H1 (cell line): ENCODE results near the gene CPEB1.

ENCODE experiments used
- ASH2L ChIP-seq: fragments of 200-600, 300-600 bp; sonication (generic); IDR thresholded peaks from one replicate; pipeline ENCODE4 v1.7.1; 2017; ENCODE audit warnings: low read length
- NRF1 ChIP-seq: IDR thresholded peaks from 2 replicates; pipeline ENCODE4 v1.6.1; 2011; ENCODE audit warnings: mild to moderate bottlenecking, low read depth, low read length, improper control_type of control experiment
- POLR2A ChIP-seq, 2 experiments: IDR thresholded peaks; 1 replicate in 1 of 2; 2 replicates in 1 of 2; pipeline ENCODE4 v1.6.1; 2011; ENCODE audit warnings: low read depth in 2 of 2, low read length in 2 of 2, mild to moderate bottlenecking in 2 of 2; ENCODE audit errors: control extremely low read depth in 1 of 2
- RFX5 ChIP-seq: IDR thresholded peaks from 2 replicates; pipeline ENCODE4 v1.6.1; 2011; ENCODE audit warnings: low read depth, low read length, improper control_type of control experiment, borderline replicate concordance
- TAF1 ChIP-seq: IDR thresholded peaks from 2 replicates; pipeline ENCODE4 v1.6.1; 2011; ENCODE audit warnings: mild to moderate bottlenecking, low read depth, low read length
- TF ChIP-seq, protein P1 (sequence below): IDR thresholded peaks from 2 replicates; pipeline ENCODE4 v1.6.1; 2012; ENCODE audit warnings: inconsistent platforms

DNA sequence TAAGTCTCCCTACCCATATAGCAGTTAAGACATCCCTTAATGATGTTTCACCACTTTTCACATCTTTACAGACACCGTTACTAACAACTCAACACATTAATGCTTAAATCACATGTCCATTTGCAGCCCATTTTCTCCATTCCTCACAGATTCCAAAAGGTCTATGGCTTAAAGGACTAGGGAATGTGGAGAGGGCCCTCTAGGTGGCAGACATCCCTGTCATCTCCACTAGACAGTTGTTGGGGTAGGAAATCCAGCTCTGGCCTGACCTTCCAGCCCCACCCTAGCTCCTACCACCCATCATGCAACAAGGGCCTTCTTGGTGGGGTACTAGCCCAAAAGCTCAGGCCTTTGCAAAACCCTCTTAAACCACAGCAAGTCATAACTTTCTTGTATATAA is 25.2 kb downstream of the CPEB1 start:
- TF ChIP-seq POLR2A (IDR thresholded peaks at IDR 0.05; ENCODE audit: control extremely low read depth in 1 of 2, low read depth in 2 of 2, low read length in 2 of 2) (no peak), TAF1 (no peak), NRF1 (no peak), ASH2L (no peak), RFX5 (no peak)
- TF ChIP-seq, protein P1, sequence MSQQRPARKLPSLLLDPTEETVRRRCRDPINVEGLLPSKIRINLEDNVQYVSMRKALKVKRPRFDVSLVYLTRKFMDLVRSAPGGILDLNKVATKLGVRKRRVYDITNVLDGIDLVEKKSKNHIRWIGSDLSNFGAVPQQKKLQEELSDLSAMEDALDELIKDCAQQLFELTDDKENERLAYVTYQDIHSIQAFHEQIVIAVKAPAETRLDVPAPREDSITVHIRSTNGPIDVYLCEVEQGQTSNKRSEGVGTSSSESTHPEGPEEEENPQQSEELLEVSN: no peak
